BE2C (cell line): ENCODE results near the gene MAPRE3.

Source experiments
- DNase-seq: peaks from one replicate; pipeline ENCODE4 v3.0.0-alpha.2; 2020
- H3K27me3 ChIP-seq: fragments of 250-450 bp; sonication (Bioruptor Pico); 2 replicates; pipeline ENCODE4 v1.5.1; 2020; ENCODE audit warnings: mild to moderate bottlenecking
- H3K36me3 ChIP-seq: fragments of 250-450 bp; sonication (Bioruptor Pico); 2 replicates; pipeline ENCODE4 v1.5.1; 2020; ENCODE audit warnings: mild to moderate bottlenecking
- H3K4me1 ChIP-seq: fragments of 250-450 bp; sonication (Bioruptor Pico); 2 replicates; pipeline ENCODE4 v1.5.1; 2020
- H3K4me3 ChIP-seq: 2 replicates; pipeline ENCODE4 v1.5.1; 2011; ENCODE audit warnings: low read depth, low read length
- H3K9me3 ChIP-seq: fragments of 250-450 bp; sonication (Bioruptor Pico); 2 replicates; pipeline ENCODE4 v1.5.1; 2020
- TF ChIP-seq, protein P1 (sequence below): IDR thresholded peaks from 2 replicates; pipeline ENCODE4 v1.5.1; 2012; ENCODE audit warnings: mild to moderate bottlenecking, low read depth, low read length

MAPRE3 gene

DNA sequence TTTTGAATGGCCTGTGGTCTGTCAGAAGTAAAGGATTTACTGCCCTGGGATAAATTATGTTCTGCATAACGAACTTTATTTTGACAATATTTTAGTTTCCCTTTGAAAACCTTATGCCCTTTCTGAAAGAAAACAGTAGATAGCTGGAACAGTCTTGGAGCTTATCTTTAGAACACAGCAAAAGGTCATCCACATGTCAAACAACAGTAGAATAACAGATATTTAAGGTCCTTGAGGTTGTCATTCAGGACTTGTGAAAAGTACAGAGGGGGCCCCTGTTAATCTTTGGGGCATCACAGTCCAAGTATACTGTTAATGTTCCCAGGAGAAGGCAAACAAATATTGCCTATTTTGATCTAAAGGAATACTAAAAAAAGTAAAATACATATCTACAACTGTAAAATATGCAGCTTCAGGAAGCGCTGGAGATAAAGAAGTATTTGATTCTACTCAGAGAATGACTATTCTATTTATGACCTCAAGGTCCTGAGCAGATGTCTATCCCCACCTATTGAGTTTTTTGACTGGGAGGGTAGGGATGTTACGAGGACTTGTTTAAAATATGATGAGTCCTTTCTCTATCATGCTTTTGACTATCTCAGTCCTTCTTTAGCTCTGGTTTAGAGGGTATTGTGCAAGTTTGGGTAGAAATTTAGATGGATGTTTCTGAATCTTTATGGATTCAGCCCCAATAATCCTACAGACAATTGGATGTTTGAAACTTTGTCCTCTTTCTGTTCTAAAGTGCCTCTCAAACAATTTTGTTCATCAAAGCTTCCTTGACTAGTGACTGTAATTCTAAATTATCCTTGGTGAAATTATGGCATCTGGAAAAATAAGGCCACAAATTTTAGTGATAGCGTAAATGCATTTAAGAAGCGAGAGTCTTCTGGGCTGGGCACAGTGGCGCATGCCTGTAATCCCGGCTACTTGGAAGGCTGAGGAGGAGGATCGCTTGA is 37.3 kb downstream of the MAPRE3 start:
- TF ChIP-seq, protein P1, sequence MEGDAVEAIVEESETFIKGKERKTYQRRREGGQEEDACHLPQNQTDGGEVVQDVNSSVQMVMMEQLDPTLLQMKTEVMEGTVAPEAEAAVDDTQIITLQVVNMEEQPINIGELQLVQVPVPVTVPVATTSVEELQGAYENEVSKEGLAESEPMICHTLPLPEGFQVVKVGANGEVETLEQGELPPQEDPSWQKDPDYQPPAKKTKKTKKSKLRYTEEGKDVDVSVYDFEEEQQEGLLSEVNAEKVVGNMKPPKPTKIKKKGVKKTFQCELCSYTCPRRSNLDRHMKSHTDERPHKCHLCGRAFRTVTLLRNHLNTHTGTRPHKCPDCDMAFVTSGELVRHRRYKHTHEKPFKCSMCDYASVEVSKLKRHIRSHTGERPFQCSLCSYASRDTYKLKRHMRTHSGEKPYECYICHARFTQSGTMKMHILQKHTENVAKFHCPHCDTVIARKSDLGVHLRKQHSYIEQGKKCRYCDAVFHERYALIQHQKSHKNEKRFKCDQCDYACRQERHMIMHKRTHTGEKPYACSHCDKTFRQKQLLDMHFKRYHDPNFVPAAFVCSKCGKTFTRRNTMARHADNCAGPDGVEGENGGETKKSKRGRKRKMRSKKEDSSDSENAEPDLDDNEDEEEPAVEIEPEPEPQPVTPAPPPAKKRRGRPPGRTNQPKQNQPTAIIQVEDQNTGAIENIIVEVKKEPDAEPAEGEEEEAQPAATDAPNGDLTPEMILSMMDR, result no peak
- Histone ChIP-seq H3K27me3 (no peaks in the 10 kb centered on the region), H3K4me1 (no peaks in the 10 kb centered on the region), H3K36me3 (no peaks in the 10 kb centered on the region), H3K9me3 (no peaks in the 10 kb centered on the region), H3K4me3 (no peak overlapping the region)
- no peak for DNase-seq

DNA sequence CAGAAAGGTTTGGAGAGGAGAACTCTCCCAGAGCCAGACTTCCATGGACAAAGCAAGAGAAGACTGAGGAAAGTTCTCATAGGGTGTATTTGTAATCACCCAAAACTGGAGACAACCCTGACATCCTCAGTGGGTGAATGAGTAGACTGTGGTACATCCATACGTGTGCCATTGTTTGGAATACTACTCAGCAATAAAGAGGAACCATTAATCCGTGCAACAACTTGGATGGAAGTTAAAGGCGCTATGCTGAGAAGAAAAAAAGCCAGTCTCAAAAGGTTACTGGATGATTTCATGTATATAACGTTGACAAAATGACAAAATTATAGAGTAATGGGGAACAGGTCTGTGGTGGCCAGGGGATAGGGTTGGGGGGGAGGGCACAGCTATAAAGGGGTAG is 38.2 kb downstream of the MAPRE3 start:
- no peaks in the 10 kb centered on the region for H3K4me1 ChIP-seq
- no peaks in the 10 kb centered on the region for H3K36me3 ChIP-seq
- TF ChIP-seq, protein P1, result no peak
- DNase-seq, result no peak
- H3K4me3 ChIP-seq, result no peak overlapping the region
- no peaks in the 10 kb centered on the region; the same call in none of the 2 replicates for H3K9me3 ChIP-seq
- H3K27me3 ChIP-seq, result no peaks in the 10 kb centered on the region

DNA sequence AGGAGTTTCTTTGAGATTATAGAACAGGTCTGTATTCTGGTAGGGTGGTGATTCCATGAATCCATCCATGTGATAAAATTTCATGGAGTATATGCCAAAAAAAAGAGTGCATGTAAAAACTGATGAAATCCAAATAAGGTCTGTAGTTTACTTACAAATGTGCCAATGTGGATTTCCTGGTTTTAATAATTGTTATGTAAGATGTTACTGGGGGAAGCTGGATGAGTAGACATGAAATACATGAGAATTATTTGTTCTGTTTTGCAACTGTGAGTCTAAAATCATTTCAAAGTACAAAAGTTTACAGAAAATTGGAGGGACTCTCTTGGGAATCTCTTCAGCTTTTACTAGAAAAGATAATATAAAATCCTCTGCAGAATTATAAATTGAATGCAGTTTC is 38.6 kb downstream of the MAPRE3 start:
- H3K4me3 ChIP-seq, result no peak overlapping the region
- no peaks in the 10 kb centered on the region; the same call in none of the 2 replicates for H3K9me3 ChIP-seq
- H3K4me1 ChIP-seq, result no peaks in the 10 kb centered on the region
- no peaks in the 10 kb centered on the region for H3K36me3 ChIP-seq
- TF ChIP-seq, protein P1, result no peak
- no peak for DNase-seq
- H3K27me3 ChIP-seq, result no peaks in the 10 kb centered on the region

DNA sequence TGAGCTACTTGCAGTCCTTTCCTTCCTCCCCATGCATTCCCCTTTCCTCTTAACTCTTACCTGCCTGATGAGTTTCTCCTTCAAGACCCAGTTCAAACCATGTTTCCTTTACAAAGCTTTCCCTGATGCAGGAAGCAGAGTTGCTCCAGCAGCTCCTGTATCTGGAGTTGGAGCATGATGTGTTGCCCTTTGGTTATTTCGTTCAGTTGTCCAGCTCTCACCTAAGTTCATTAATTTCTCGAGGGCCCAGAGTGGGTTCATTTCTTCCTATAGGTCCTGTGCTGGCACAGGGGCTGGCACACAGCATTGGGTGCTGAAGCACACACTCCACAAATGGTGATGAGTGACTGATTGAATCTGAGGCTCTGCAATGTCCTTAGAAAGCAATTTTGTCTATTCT is 39.3 kb downstream of the MAPRE3 start:
- TF ChIP-seq, protein P1, result no peak
- no peak overlapping the region for H3K4me3 ChIP-seq
- H3K9me3 ChIP-seq, result no peaks in the 10 kb centered on the region; the same call in none of the 2 replicates
- no peaks in the 10 kb centered on the region for H3K27me3 ChIP-seq
- no peak for DNase-seq
- H3K36me3 ChIP-seq, result no peaks in the 10 kb centered on the region
- H3K4me1 ChIP-seq, result no peaks in the 10 kb centered on the region

DNA sequence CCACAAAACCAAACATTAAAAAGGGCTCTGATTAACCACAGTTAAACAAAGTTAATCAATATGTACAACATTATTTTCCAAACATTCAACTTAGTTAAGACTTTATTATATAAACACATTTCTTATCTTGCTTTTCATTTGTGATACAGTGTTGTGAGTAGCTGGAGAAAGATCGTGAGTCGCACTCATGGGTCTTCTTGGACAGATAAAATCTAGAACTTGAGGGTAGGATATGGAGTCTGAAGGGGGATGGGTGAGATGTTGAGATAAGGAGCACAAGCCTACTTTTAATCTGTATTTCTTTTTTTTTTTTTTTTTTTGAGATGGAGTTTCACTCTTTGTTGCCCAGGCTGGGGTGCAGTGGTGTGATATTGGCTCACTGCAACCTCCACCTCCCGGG is 39.7 kb downstream of the MAPRE3 start:
- Histone ChIP-seq H3K9me3 (no peaks in the 10 kb centered on the region; the same call in none of the 2 replicates), H3K27me3 (no peaks in the 10 kb centered on the region), H3K36me3 (no peaks in the 10 kb centered on the region), H3K4me3 (no peak overlapping the region), H3K4me1 (no peaks in the 10 kb centered on the region)
- no peak for DNase-seq
- TF ChIP-seq, protein P1, result no peak

DNA sequence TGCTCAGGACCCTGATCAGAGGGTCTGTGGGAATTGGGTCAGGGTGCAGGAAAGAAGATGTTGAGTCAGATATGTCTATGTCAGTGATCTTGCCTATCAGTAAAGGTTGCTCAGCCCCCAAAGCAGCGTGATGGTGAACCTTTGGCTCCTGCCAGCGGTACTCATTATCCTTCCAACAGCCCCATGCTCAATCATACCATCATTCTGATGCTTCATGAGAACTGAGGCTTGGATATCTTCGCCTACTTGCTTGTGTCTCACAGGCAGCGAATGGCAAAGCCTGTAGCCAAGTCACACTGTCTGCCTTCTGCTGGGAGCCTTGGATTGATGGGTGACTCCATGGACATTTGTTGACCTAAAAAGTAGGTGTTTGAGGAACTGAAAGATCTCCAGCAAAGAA is 43.3 kb downstream of the MAPRE3 start:
- Histone ChIP-seq H3K36me3 (no peaks in the 10 kb centered on the region), H3K4me1 (peaks cover 15% of the 10 kb centered on the region), H3K9me3 (no peaks in the 10 kb centered on the region; the same call in none of the 2 replicates), H3K27me3 (no peaks in the 10 kb centered on the region), H3K4me3 (no peak overlapping the region)
- DNase-seq, result no peak
- TF ChIP-seq, protein P1, result no peak
